Stimulated activated CD4-positive, alpha-beta T cell treated with anti-CD3 and anti-CD28 coated beads, Interleukin-12 subunit alpha, Interleukin-12 subunit beta, amount 100 ng/mL, for 4 hours (primary cell): Measurements from ENCODE around the gene DAO.
"Not testable (repeated sequence)": the region's sequence is repeated elsewhere in the genome, so short reads cannot be mapped to it uniquely, and the experiment has no call there.

Source experiments
- DNase-seq: peaks from one replicate; pipeline ENCODE4 v3.0.0-alpha.2; 2020

DAO gene

DNA sequence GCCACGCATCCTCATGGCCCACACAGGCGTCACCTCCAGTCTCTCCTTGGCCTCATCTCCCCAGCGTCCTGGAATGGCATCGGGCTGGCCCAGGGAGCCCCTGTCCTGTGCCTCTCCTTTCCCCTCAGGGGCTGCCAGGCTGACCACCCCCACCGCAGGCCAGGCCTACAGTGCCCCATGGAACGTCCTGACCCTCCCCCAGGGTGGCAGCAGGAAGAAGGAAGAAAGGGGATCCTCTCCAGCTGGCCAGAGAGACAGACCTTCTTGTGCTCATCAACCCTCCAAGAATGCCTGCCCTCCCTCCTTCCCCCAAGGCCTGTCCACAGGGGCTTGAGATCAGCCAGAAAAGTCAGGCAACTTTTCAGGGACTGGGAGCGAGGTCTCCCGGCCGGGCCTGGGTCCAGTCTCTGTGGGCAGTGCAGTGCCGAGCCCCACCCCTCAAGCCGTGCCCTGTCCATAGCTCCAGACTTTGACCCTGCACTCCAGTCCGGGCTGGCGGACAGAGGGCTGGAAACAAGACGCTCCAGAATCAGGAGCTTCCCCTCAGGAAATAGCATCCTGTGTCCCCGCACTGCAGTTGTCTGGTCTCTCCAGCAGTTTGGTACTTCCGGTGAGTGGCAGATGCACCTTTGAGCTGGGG lies at the start of gene DAO:
Gene DAO (plus strand): TSS at position 478 of the 640 bp plus-strand sequence. CDS start 4,915 bp downstream, outside the sequence.
- DNase-seq: no peak

DNA sequence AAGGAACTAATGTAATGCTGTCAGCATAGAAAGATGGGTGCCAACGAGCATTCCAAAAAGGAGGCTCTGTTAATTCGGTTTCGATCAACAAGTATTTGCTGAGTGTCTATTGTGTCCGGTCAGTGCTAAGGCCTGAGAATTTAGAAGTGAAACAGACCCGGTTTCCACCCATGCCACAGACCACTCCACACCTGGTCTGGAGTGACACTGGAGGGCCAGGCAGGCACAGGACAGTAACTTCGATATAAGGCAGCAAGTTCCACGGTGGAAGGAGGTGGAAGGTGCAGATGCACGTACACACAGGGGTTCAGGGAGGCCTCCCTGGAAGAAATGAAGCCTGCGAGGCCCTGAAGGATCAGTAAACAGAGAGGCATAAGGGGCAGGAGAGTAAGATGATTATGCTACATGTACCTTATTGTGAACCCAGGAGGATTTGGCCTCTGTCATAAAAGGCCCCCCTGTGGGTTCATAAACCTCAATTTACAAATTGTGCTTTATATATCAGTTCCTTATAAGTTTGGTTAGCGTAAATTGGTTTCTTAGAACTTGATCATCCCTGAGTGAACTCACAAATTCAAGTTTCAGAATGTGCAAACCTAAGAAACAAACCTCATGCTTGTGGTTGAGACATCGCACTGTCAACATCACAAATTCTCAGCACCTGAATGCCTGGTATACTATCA lies 48.4 kb upstream of the DAO start:
- DNase-seq: no peak

DNA sequence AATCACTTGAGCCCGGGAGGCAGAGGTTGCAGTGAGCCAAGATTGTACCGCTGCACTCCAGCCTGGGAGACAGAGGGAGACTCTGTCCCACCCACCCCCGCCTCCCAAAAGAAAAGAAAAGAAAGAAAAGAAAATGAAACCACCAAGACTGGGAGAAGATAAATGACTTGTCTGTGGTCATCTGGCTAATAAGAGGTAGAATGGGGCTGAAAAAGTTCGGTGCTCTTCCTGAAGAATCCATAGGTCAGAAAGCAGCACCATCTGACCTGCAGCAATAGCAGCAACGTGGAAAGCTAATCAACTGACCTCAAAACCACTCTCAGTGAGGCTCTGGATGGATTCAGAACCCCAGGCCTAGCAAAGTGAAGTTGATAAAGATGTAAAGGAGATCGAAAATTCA lies 47.7 kb upstream of the DAO start:
- no peak for DNase-seq

DNA sequence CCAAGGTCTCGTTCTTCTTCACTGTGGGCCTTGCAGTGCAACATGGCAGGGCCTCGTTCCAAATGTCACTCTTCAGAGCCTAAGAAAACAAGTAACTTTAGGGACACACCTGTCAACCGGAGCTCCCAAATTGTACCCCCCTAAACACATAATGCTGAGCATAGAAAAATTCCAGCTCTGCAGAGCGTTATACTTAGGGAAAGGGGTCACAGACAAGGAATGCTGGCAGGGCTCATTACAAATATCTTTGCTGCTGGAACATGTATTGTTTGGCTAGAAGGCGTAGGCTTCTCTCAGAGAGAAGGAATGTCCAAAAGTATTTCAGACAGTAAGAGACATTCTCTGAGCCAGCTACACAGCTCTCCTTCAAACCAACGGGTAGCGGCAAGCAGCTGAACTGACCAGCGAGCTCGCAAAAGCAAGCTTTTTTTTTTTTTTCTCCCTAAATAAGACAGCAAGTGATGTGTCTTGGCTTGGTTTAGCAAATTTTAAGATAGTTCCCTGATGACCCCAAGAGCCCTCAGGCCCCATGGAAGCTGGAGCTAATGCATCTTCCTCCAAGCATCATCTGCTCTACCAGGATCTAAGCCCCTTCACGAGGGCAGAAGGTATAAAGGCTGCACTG lies 47.0 kb upstream of the DAO start:
- no peak for DNase-seq

DNA sequence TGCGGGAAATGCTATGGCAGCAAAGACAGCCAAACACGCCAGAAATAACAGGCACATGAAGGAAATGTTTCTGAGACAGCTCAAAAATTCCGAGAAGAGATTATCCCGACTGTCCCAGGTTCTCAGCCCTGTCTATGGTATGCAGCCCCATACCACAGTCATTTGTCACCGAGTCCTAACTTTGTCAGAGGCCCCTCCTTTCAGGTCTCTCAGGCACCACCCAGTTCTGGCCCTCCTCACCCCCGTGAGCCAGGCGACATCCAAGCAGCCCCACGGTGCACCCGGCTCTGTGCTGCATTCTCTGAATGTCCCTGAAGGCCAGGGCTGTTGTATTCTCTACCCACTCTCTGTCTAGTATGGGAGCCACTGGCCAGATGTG lies 46.5 kb upstream of the DAO start:
- no peak for DNase-seq

DNA sequence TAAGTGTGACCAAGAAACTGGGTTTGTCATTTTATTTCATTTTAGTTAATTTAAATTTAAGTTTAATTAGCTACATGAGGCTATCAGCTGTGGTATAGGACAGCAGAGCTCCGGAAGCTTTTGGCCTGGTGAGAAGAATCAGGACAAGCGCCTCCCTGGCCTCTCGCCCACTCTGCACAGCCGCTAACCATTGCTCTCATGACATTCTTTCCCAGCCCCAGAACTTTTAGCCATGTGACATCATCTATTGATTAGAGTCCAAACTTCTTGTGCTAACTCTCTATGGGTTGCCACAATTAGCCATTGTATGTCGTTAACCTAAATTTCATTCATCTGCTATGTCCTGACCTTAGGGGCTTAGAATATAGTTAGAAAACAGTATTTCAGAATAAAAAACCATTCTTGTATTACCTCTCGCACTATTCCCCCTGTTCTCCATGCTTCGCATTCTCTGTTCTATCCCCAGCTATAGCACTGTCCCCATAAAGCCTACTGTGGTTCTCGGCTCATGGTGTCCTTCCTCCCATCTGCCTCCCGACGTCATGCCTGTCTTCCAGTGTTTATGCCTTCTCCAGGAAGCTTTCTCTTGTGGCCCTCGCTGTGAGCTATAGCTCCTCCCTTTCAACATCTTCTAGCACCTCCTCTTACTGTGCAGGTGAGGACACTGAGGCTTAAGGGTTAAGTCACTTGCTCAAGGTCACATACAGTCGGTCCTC lies 46.0 kb upstream of the DAO start:
- DNase-seq: no peak

DNA sequence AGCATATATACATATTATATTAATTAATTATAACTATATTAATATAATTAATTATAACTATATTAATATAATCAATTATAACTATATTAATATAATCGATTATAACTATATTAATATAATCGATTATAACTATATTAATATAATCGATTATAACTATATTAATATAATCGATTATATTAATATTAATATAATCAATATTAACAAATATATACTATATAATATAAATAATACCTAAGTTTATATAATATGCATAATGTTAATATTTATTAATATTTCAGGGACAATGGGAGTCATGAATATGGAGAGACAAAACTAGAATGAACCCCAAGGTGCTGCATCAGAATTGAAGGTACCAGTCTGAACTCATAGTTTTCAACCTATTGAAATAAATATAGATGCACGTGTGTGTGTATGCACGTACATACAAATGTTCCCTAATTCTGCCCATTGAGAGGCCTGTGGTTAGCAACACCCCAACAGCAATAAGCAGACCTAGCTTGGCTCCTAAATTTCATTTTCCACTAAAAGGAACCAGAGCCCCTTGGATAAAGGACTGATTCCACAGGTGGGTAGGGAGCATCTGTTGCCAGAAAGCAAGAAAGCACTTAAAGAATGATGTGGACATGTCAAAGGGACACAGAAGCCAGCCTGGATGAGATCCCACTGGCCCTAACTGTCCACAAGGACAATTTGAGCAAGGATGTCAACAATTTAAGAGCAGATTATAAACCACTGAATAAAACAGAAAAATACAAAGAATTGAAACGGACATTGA lies 43.8 kb upstream of the DAO start:
- no peak for DNase-seq

DNA sequence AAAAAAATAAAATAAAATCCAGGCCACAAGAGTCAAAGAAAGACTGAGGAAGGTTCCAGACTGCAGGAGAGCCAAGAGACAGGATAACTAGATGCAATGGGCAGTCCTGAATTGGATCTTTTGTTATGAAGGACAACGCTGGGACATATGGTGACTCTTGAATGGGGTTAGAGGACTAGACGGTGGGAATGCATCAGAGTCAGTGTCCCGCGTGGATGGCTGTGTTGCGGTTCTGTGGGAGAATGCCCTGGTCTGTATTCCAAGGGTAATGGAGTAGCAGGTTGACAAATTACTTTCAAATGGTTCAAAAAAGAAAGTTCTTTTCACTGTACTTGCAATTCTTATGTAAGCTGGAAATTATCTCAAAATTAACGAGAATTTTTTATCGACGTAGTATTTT lies 42.7 kb upstream of the DAO start:
- DNase-seq: no peak

DNA sequence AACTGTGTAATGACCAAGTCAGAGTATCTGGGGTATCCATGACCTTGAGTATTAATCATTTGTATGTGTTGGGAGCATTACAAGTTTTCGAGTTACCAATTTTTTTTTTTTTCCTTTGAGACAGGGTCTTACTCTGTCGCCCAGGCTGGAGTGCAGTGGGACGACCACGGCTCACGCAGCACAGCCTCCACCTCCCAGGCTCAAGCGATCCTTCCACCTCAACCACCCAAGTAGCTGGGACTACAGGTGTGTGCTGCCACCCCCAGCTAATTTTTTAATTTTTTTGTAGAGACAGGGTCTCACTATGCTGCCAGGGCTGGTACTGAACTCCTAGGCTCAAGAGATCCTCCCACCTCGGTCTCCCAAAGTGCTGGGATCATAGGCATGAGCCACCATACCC lies 42.2 kb upstream of the DAO start:
- no peak for DNase-seq

DNA sequence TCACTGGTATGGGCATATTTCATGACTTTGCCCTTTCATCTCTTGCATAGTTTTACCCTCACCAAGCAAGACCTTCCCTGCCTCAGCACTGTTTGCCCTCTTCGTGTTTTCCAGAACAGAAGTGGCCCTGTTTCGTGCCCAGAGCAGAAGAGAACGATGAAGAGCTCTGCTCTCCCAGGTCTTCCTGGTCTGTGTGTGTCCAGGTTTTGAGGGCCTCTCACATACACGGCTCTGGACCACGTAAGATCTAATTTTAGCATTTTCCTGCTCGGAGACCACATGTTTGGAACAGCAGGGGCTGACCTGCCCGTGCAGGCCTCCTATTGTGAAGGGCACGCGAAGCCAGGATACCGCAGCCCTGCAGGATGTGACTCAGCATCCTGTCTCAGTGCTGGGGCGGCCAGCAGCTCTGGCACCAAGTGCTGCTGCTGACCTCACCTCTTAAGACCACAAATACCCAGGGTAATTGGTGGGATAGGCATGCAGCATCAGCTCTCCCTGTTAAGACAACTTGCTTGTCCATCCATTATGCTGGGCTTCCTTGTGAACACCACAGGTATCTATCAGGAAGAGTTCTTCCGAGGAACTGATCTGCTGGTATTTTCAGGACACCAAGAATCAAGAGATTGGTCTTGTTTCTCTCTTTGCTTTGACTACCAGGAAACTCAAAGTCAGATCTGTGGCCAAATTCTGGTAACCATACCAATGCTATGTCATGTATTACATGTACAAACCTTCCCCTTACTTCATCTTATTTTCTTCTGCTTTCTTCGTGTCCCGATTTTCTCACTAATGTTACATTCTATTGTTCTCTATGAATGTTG lies 41.5 kb upstream of the DAO start:
- DNase-seq: peak; percentile 50

DNA sequence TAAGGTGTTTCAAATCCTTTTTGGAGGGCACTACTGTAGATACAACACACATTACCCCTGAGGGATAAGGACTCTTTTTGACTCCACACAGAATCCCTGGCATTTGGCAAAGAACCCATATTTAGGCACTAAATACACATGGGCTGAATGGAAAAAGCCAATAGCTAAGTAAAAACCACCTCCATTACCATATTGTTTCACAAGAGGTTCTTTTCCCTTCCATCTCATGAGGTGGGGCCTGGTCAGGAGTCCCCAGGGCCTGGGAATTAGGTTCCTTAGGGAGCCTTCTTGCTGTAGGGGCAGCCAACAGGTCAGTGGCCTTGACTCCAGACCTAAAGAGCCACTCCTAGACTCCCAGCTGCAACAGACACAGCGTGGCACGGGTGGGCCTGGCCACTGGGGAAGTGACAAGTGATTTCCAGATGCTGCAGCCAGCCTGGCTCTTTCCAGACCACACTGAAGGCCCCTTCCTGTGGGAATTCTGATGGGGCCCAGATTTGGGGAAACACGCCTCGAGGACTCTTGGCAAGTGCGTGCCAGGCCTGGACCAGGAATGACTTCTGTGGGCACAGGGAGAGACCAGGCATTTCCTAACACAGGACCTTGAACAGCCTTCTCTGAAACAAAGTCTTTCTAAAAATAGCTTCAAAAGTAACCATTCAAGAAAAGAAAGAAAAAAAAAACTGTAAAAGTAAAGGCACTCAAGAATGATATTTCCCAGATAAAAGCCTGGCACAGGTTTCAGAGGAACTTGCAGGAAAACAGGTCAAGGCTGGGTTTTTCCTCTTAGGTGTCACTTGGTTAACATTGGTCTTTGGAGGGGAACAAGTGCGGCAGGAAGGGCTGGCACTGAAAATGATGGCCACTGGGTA lies 40.6 kb upstream of the DAO start:
- no peak for DNase-seq

DNA sequence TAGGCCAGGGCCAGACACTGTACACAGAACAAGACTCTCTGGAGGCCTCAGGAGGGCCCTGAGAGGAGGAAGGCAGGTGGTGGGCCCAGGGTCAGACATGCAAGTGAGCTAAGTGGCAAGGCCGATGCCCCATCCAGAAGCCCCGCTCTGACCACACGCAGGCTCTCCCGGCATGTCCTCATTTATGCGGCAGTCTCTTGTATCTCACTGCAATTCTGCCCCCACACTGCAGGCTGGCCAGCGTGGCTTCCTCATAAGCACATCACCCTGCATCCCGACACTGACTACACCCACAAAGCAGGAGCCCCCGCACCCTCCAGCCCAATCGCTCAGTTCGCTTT lies 40.0 kb upstream of the DAO start:
- DNase-seq: no peak

DNA sequence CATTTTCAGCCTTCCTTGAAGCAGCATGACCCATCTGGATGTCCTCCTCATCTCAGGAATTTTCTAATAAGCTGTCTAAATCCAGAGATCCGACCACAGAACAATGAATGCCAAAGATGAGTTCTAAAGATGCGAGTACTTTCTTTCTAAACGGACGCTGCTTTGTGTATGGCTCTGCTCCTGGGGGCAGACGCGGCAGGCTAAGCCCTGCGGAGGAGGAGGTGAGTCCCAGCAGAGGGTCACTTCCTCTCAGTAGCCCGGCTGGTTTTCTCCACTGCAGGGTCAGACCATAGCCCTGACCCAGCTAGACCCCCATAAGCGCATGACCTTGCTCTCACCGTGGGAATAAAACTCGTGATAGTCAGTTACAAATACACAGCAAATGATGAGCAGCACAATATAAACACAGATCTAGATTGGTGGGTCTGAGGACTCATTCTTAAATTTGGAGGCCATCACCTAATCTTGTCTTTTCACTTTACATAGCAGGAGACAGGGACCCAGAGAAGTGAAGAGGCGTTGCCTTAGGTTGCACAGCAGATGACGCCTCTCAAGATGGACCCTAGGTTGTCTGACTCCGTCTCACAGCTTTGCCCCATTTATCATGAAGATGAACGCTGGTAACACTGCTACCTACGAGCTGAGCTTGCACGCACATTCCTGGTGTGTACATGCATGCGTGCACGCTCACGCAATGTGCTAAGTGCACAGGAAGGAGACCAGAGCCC lies 39.1 kb upstream of the DAO start:
- no peak for DNase-seq

DNA sequence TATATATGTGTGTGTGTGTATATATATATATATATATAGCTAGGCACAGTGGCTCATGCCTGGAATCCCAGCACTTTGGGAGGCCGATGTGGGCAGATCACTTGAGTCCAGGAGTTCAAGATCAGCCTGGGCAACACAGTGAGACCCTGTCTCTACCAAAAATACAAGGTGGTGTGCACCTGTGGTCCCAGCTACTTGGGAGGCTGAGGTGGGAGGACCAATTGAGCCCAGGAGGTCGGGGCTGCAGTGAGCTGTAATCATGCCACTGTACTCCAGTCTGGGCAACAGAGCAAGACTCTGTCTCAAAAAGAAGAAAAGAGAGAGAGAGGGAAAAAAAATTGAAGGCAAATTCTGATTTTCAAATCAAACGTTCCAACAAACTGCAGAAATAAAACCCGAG lies 38.1 kb upstream of the DAO start:
- not testable (repeated sequence) for DNase-seq

DNA sequence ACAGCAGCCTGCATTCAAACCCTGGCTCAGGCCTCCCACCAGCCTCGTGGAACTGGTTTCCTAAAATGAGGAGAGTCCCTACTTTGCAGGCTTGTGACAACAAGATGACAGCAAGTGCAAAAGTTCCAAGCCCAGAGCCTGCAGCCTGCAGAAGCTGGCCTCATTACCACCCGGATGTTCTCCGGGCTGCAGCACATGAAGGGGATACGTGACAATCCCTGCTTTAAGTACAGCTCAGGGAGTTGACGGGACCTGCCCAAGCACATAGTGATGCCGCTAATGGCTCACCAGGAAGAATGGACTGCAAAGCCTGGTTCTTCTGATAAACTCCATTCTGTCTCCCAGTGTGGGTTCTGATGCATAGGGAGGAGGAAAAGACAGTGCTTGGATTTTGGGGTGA lies 37.5 kb upstream of the DAO start:
- no peak for DNase-seq

DNA sequence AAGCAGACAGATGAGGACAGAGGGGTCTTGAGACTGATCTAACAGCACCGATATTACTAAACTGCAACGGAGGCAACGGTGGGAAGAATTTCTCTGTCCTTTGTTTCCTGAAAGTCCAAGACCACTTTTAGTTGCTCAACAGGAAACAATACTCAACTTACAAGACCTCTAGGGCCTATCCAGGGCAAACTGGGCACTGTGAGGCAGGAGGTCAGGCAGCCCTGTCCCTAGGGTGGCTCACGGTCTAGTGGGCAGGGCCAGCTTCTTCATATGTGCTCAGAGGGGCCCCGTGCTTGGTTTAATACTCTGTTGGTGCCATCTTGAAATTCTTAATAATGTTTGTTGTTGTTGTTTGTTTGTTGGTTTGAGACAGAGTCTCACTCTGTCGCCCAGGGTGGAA lies 36.7 kb upstream of the DAO start:
- no peak for DNase-seq

DNA sequence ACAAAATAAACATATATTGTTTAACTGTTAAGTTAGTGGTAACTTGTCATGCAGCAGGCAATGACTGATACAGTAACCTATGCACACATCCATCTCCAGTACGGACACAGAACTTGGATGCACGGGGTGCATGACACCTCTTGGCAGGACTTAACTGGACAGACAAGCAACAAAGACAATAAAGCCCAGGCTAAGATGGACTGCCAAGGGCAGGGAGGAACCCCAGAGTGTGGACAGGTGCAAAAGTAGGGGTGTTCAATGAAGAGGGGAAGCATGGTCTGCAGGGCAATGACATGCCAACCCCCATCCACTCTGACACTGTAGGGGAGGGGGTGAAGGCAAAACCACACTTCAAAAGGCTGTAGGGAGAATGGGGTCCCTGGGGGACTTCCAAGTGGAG lies 34.2 kb upstream of the DAO start:
- no peak for DNase-seq

DNA sequence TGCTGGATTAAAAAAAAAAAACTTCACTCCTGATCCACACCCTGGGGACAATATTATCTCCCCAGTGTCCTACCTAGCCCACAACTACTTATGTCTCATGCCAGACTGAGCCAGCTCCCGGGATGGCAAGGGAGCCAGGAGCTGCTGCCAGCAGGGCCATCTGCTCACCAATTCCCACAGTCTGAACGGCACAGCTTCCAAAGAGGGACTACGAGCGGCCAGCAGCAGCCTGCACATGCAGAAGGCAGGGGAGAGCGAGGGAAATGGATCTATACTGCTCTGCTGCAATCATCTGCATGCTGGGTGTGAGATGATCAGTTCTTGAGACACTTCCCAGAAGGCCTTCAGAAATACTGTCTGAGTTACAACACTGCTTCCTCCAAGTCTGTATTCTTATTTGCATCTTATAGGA lies 33.6 kb upstream of the DAO start:
- DNase-seq: no peak

DNA sequence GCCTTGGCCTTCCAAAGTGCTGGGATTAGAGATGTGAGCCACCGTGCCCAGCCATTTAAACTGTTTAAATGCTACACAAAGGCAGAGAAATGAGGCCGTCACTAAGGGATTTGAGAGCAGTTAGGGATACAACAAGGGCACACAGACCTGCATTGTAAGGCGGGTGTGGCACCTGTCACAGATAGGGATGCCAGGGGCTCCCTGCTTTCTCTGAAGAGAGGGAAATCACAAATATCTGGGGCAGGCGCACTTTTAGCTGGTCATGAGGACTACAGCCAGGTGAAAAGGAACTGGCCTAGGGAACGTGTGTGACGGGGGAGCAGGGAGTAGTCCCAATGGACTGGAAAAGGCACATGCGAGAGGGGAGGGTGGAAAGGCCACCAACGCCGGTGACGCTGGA lies 32.2 kb upstream of the DAO start:
- DNase-seq: no peak

DNA sequence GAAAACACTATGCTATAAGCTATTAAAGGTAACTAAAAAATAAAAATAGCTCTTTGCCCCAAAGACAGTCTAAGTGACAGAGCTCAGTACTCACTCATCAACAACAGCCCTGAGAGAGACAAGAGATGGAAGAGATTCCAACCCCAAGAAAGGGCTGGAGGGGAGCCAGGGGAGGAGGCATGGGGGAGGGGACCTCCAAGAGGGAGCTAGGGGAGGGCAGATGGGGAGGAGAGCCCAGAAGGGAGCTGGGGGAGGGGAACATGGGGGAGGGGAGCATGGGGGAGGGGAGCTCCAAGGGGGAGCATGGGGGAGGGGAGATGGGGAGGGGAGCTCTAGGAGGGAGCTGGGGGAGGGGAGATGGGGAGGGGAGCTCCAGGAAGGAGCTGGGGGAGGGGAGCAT lies 30.2 kb upstream of the DAO start:
- no peak for DNase-seq
